HG03575 (cell line): ENCODE data around the gene GJD3.
"Not testable (repeated sequence)": the region's sequence is repeated elsewhere in the genome, so short reads cannot be mapped to it uniquely, and the experiment has no call there.

Experiments used
- ATAC-seq: cut with Tn5 transposase; IDR thresholded peaks from one replicate; pipeline ENCODE4 v1.9.1; 2021; ENCODE audit not compliant: unreplicated experiment, insufficient number of reproducible peaks, low FRiP score; ENCODE audit errors: extremely low read depth

The GJD3 gene

GRCh38 chr17:40371261-40371929, 6.9 kb upstream of the GJD3 start:
- ATAC-seq: no peak

DNA sequence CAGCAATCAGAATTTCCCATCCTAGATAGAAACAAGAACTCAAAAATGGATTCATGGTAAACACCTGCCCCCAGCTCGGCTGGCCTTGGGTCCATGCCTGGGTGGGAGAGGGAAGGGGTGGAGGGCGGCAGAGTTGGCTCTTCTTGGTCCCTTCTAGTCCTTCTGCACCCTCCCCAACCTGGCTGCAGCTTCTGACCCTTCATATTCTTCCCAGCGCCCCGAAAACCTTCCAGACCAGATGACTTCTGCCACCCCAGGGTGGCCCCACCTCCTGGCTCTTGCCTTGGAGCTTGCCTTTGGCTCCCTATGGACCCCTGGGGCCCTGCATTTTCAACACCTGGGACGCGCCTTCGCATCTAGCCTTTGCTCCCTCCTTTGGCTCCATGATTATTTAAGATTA, 5.4 kb upstream of the GJD3 start:
- no peak for ATAC-seq

DNA sequence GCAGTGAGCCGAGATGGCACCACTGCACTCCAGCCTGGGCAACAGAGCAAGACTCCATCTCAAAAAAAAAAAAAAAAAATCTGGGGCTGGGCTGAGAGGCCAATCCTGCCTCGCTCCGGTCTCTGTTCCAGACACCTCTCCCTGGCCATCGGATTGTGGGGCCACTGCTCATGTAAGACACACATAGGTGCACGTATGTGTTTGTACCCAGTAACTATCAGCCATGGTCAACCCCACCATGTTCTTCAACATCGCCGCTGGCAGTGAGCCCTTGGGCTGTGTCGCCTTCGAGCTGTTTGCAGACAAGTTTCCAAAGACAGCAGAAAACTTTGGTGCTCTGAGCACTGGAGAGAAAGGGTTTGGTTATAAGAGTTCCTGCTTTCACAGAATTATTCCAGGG, 3.2 kb upstream of the GJD3 start:
- ATAC-seq: not testable (repeated sequence)

DNA sequence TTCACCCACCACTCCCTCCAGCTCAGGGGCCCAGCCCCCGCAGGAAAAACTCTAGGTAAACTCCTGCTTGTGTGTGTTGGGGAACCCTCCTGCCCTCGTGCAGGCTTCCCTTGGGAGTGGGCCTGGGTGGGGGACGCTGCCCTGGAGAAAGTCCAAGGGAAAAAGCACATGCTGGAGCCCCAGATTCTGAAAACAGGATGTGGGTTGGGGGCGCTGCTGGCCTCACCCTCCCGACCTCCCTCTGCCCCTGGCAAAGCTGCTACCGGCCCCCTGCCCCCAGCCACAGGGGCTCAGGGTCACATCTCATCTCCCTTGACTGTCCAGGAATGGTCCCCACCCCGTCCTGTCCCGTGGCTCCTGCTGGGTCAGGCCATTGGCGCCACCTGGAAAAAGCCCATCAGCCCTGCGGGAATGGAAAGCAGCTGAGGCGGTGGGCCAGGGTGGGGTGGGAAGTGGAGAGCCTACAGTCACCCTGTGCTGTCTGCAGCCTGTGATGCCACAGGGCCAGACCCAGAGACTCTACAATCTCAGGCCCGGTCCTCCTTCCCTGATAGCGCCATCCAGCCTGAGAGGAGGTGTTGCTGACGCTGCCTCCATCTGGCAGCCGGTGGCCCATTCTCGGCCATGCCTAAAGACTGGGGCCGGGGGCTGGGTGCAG, 2.5 kb upstream of the GJD3 start:
- no peak for ATAC-seq

- ATAC-seq: no peak
Measured at GRCh38 chr17:40366076-40366860, 1.7 kb upstream of the GJD3 start.

DNA sequence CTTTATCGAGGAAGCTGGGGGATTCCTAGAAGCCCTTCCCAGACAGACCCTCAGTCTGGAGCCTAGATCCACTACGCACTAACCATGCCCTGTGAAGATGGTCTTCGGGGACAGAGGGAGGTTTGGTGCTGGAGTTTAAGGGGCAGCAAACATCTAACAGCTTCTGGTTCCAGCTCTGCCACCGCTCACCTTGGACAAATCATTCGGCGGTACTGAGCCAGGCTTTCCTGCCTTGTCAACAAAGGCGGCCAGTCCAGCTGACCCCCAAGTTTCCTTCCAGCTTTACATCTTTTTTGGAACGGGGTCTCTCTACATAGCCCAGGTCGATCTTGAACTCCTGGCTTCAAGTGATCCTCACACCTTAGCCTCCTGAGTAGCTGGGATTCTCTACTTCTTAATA, 369 bp upstream of the GJD3 start:
- no peak for ATAC-seq

DNA sequence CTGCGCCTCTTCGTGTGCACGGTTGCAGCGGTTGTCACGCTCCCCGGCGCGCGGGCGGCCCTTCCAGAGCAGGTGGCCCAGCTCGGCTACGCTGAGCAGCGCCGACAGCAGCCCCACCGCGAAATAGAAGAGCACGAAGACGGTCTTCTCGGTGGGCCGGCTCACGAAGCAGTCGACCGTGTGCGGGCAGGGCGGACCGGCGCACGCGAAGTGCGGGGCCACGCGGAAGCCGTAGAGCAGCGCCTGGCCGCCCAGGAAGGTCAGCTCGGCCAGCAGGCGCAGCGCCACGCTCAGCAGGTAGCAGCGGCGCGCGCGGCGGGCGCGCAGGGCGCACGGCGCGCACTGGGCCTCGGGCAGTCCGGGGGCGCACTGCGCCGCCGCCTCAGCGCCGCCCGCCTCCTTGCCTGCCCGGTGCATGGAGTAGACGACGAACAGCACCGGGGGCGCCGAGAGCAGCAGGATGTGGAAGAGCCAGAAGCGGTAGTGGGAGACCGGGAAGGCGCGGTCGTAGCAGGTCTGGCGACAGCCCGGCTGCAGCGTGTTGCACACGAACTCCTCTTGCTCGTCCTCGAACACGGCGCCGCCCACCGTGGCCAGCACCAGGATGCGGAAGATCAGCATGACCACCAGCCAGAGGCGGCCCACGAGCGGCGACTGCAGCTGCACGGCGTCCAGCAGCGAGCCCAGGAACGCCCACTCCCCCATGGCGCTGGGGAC, 1.3 kb downstream of the GJD3 start:
- ATAC-seq: no peak

- no peak for ATAC-seq
Measured at GRCh38 chr17:40362696-40363110, 1.8 kb downstream of the GJD3 start.

- ATAC-seq: no peak
Measured at GRCh38 chr17:40361925-40362695, 2.4 kb downstream of the GJD3 start.

- ATAC-seq: no peak
Measured at GRCh38 chr17:40361063-40361924, 3.2 kb downstream of the GJD3 start.

DNA sequence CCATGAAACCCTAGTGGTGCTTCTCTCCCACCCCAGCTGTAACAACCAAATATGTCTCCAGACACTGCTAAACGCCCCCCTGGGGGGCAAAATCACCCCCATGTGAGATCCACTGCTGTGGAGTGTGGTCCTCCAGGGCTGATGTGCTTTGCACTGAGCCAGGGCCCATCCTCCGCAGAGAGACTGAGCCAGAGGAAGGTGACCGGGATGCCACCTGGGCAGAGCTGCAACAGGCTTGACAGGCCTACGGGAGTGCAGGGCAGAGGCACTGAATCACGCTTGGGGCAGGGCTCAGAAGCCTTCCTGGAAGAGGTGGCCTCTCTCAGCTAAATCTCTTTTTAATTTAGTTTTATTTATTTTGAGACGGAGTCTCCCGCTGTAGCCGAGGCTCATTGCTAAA, 4.4 kb downstream of the GJD3 start:
- no peak for ATAC-seq

DNA sequence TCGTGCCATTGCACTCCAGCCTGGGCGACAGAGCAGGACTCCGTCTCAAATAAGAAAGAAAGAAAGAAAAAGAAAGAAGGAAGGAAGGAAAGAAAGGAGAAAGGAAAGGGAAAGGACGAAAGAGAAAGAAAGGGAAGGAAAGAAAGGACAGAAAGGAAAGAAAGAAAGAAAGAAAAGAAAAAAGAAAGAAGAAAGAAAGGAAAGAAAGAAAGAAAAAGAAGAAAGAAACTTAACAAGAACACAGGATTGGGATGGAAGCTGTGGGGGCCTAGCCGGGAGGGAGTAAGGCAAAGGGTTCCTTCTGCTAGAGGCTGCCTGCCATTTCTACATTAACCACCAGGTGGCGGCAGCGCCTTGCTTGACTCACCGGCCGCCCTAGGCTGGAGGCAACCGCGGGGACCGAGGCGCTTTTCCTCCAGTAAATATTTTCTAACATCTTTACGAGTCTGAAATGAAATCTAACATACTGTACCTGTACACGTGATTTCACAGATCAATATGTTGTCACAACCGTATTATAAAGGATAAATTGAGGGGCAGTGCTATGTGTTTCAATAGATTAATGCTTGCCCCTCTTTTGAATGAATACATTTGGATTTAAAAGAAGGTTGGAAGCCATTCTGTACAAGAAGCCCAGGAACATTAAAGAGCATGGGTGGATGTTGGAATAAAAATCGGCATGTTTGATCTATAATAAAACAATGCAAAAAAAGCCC, 6.1 kb downstream of the GJD3 start:
- no peak for ATAC-seq

GRCh38 chr17:40356990-40357881, 7.3 kb downstream of the GJD3 start:
- ATAC-seq: no peak

DNA sequence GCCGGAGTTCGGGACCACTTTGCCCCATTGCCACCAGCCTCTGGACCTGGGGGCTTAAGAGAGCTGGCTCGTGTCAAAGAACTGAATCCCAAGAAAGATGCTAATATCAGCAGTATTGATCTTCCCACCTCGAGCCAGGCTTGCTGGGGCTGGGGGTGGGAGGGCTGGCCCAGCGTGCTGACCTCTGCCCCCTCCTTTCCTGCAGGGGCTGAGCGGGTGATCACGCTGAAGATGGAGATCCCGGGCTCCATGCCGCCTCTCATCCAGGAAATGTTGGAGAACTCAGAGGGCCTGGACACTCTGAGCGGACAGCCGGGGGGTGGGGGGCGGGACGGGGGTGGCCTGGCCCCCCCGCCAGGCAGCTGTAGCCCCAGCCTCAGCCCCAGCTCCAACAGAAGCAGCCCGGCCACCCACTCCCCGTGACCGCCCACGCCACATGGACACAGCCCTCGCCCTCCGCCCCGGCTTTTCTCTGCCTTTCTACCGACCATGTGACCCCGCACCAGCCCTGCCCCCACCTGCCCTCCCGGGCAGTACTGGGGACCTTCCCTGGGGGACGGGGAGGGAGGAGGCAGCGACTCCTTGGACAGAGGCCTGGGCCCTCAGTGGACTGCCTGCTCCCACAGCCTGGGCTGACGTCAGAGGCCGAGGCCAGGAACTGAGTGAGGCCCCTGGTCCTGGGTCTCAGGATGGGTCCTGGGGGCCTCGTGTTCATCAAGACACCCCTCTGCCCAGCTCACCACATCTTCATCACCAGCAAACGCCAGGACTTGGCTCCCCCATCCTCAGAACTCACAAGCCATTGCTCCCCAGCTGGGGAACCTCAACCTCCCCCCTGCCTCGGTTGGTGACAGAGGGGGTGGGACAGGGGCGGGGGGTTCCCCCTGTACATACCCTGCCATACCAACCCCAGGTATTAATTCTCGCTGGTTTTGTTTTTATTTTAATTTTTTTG, 8.5 kb downstream of the GJD3 start:
- no peak for ATAC-seq

DNA sequence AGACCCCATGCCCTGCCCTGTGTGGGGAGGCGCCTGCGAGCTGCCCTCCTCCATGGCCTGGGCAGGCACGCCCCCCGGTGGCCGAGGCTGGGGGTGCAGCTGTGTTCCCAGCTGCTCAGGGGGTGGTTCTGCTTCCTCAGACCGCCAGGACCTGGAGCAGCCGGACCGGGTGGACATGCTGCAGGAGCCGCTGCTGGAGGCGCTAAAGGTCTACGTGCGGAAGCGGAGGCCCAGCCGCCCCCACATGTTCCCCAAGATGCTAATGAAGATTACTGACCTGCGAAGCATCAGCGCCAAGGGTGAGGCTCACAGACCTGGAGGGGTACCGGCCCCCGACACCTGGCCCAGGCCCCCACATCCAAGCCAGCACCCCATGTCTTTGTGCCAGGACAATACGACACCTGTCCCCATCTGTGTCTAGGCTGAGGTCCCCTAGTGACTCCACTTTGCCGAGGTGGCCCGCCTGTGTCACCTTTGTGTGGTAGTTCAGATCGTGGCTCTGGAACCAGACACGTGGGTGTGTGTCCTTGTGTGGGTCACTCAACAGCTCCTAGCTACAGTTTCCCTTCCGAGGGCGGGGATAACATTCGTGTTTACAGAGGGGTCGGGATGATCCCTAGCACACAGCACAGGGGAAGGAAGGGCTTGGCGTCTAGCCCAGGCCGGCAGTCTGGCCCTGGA, 9.3 kb downstream of the GJD3 start:
- ATAC-seq: no peak
